COLO668 (cell line): ENCODE results near the gene FMN1.

Source experiments
- DNase-seq: peaks from one replicate; lab custom pipeline; 2025; ENCODE audit not compliant: unreplicated experiment; lab: John Stamatoyannopoulos, UW

FMN1 gene

DNA sequence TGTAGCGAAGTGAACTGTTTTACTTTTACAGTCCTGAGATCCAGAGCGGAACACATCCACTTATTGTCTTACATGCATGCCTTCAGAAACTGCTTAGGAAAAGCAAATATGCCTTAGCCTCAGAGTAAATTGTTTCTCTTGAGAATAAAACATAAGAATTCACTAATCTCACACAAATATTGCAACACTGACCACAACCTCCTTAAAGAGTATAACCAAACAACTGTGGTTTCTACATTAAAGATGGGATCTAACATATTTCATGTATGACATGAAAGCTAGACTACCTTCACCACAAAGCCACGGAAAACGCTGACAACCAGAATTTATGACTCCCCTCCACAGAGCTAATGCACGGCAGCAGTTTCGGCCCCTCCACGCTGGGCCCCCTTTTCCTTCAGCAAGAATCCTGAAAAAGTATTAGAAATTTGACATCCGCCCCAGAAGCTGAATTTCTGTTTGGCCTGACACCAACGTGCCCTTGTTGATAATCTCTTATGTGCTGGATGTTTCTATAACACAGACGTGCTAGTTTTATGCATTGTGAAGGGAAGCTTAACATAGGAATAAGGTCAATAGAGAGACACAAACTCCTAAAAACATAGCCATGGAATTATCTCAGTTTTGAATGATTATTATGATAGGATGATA lies 392.1 kb downstream of the FMN1 start:
- DNase-seq: no peak

DNA sequence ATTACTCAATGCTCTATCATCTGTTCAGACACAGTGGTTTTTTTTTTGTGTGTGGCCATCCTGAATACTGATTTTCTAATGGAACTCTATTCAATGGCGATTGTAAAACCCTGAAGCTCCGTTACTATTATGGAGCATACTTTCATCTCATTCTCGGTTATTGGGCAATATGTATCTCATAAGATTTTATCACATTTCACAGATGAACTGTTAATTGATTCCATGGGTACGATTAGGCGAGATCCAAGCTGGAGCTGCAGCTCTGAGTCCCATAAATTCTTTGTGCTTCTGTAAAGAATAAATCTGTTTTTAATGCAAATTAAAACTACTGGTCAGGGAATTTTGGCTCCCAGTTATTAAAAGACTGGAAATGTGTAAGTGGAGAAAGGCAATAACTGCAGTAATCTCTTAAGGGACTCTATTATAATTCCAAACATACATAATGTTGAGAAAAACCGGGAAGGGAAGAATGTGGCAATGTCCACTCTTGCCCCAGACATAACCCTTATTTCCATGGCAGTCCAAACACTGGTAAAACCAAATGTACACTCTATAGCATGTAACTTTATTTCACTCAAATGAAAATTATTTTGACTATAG lies 394.5 kb downstream of the FMN1 start:
- no peak for DNase-seq

- no peak for DNase-seq
These were observed 397.7 kb downstream of the FMN1 start for GRCh38 chr15:32796856-32797255.

DNA sequence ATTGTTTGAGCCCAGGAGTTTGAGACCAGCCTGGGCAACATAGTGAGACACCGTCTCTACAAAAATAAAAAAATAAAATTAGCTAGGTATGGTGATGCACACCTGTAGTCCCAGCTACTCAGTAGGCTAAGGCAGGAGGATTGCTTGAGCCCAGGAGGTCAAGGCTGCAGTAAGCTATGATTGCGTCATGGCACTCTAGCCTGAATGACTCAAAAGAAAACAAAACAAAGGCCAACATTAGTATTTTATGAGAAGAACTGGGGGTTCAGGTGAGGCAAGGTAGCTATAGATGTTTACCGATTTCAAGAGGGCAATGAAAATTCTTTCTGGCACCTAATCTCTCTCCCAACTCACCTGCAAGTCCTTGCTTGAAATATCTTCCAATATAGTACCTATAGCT lies 399.5 kb downstream of the FMN1 start:
- DNase-seq: no peak

DNA sequence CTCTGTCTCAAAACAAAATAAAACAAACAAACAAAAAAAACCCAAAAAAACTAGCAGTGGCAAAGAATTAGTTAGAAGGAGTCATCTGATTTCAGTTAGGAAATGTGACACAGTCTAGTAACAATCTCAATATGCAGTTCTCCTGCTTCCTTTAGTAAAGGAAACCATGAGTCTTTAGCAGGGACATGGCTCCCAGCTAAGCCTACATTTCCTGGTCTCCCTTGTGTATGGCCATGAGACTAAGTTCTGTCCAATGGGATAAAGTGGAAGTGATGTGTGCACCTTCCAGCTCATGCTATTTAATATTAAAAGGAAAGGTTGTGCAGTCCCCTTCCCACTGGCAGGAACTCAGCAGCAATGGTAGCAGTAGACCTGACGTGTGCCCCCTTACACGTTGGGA lies 402.1 kb downstream of the FMN1 start:
- DNase-seq: no peak

- DNase-seq: no peak
These were observed 404.0 kb downstream of the FMN1 start for GRCh38 chr15:32790352-32790999.

- no peak for DNase-seq
These were observed 406.6 kb downstream of the FMN1 start for GRCh38 chr15:32787949-32788348.

- DNase-seq: no peak
These were observed 407.6 kb downstream of the FMN1 start for GRCh38 chr15:32786906-32787305.

DNA sequence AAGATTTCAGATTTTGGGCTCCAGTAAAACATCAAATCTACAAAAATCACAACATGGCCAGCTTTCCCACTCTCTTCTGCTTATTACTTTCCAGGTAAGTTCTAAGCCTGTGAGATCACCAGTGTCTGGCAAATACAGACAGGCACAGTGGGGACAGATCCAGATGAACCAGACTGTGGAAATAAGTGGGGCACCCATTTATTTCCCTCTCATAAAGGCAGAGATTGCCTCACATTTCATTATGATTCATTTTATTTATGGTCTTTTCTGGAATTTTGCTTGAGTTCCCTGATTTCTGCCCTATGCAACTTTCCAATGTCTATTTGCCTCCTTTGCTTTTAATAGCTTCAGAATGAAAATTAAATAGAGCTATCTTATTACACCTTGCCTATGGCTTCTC lies 409.9 kb downstream of the FMN1 start:
- no peak for DNase-seq

GRCh38 chr15:32781781-32782180 lies 412.7 kb downstream of the FMN1 start:
- no peak for DNase-seq

DNA sequence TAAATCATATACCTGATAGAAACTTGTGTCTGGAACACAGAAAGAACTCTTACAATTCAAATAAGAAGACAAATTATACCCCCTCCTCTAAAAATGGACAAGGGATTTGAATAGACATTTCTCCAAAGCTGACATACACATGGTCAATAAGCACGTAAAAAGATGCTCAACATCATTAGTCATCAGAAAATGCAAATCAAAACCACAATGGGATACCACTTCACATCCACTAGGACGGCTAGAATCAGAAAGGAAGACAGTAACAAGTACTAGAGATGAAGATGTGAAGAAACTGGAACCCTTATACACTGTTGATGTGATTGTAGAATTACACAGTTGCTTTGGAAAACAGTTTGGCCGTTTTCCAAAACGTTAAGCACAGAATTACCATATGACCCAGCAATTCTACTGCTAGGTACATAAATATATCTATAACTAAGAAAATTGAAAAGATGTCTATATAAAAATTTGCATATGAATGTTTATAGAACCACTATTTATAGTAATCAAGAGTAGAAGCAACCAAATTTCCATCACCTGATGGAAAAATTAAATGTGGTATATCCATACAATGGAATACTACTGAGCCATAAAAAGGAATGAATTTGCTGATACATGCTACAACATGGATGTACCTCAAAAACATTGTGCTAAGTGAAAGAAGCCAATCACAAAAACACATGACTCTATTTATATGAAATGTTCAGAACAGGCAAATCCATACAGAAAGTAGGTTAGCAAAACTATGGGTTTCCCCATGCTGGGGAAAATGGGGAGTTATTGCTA lies 415.9 kb downstream of the FMN1 start:
- DNase-seq: no peak

GRCh38 chr15:32775103-32775502 lies 419.4 kb downstream of the FMN1 start:
- DNase-seq: no peak

- no peak for DNase-seq
These were observed 420.5 kb downstream of the FMN1 start for GRCh38 chr15:32774022-32774421.

- DNase-seq: no peak
These were observed 427.3 kb downstream of the FMN1 start for GRCh38 chr15:32767236-32767635.

DNA sequence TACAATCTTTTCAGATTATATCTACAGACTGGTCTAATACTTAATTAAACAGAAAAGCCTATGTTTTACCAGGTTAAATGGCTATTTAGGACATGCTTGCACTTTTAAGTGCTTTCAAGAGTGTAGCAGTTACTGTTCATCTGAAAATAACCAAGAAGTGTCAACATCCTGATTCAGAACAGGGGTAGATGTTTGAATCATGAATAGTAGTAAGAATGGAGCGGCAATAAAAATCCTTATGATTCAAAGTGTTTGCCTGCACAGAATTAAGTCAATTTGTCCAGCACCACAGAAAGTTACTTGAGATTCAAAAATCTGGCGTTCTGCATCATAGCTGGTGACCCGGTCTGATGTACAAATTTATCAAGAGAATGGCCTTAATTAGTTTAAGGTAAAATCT lies 428.4 kb downstream of the FMN1 start:
- no peak for DNase-seq

- DNase-seq: no peak
These were observed 429.3 kb downstream of the FMN1 start for GRCh38 chr15:32765236-32765635.

DNA sequence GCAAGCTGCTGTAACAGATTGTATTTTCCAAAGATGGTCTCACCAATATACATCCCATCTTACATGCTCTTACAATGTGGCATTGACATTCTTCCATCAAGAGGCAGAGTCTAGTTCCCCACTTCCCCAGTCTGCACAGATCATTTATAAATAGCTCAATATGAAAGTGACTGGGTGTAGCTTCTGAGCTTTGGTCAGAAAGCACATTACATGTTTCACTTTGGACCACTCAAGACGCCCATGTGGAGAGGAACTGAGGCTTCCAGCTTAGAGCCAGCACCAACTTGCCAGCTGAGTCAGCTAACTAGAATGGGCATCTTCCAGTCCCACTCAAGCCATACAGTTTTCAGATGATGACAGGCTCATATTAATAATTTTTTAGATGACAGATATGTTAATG lies 431.2 kb downstream of the FMN1 start:
- no peak for DNase-seq

DNA sequence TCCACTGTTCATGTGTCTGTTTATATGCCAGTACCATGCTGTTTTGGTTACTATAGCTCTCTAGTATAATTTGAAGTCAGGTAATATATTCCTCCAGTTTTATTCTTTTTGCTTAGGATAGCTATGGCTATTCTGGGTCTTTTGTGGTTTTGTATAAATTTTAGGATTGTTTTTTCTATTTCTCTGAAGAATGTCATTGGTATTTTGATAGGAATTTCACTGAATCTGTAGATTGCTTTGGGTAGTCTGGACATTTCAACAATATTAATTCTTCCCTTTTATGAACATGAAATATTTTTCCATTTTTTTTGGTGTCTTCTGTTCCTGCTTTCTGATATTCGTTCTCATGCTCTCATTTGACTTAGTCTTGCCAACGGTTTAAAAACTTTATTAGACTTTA lies 437.1 kb downstream of the FMN1 start:
- DNase-seq: no peak

DNA sequence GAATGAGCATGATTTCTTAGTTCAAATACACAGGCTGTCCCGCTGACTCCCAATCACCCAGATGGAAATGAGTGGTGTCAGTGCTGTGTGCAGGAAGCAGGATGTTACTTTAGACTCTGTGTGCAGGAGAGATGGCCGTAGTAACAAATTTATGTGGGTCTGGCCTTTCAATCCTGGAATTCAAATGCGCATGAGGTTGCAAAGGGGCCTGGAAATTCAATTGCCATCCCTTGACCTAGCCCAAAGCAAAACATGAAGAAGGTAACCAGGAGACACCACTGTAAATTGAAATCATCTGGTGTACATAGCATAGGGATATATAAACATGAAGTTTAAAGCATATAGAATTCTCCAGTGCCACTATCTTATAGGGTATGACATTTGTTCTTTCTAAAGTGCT lies 443.5 kb downstream of the FMN1 start:
- DNase-seq: no peak

DNA sequence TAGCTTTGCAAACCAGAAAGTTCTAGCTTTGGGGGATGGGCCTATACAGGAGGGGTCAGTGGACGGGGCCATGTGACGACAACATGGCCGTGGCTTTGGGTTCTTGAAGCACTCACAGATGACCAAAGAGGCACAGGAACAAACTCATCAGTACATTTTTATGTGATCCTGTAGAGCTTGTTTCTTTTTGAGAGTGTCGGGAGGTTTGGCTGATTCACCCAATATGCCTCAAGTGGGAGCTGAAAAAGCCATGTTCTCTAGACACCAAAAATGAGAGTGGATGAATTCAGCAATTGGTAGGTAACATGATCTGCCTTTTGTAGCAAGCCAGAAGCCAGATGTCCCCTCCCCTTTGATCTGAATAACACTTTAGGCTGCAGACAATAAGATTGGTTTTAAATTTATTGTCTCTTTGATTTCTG lies 446.6 kb downstream of the FMN1 start:
- no peak for DNase-seq

GRCh38 chr15:32746116-32746857 lies 448.2 kb downstream of the FMN1 start:
- DNase-seq: no peak
